CD4-positive, alpha-beta T cell treated with Interleukin-6 for 4 hours (primary cell): ENCODE results near the gene PIK3R4.

Source experiments
- DNase-seq: peaks from one replicate; pipeline ENCODE4 v3.0.0-alpha.2; 2020; ENCODE audit warnings: mixed read lengths

The PIK3R4 gene

DNA sequence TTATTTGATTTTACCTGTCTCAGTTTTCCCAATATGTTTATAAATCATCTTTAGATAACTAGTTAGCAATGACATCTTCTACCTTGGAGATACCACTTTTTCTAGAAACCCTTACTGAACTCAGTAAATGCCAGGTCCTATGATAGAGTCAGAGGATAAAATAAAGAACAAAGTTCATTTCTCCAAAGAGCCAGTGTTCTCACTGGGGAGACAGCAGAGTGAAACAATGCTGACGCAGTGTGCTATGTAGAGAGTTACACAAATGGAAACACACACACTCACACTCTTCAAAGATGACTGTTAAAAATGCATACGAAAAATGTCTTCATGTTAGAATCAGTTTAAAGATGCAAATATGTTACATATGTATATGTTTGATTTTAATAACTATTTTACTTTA, 111.3 kb downstream of the PIK3R4 start:
- DNase-seq: no peak
